ENCODE data around the gene SLC9C1. TPM values are rescaled to one million over a fixed set of nuclear protein-coding genes. Genes with fewer than 3 reads are reported as not detected.

Gene SLC9C1
- total RNA-seq, 1 experiment from 2014 or later: 0.50 TPM

GRCh38 chr3:112231727-112232126 is 62.3 kb downstream of the SLC9C1 start:
- DNase-seq: no peak

More at GRCh38 chr3:112231727-112232126, 62.3 kb downstream of the SLC9C1 start:
- H4K91ac ChIP-seq (ENCODE audit: insufficient read length, low read depth, low read length): no peak overlapping the region
- H3K9me3 ChIP-seq (ENCODE audit: control insufficient read depth, low read depth, low read length): no peaks in the 10 kb centered on the region
- H3K56ac ChIP-seq (ENCODE audit: insufficient read length, low read depth, low read length): no peak overlapping the region
- H3K4me2 ChIP-seq (ENCODE audit: insufficient read depth, insufficient read length, low read length): no peak overlapping the region
- H2AK5ac ChIP-seq (ENCODE audit: insufficient read length, low read length): no peak overlapping the region
- no peak overlapping the region for H3K9ac ChIP-seq (ENCODE audit: extremely low read depth, insufficient read length, low read length)
- no peaks in the 10 kb centered on the region for H3K4me1 ChIP-seq (ENCODE audit: insufficient read depth, low read length)
- no peaks in the 10 kb centered on the region for H3K79me1 ChIP-seq (ENCODE audit: insufficient read depth, low read depth, low read length, poor library complexity, severe bottlenecking)
- H2BK5ac ChIP-seq (ENCODE audit: insufficient read length, low read length): no peak overlapping the region
- no peak overlapping the region for H2BK20ac ChIP-seq (ENCODE audit: low read depth, low read length, poor library complexity, severe bottlenecking)
- H3K4me1 Mint-ChIP-seq: peaks cover 2 to 14% of the 10 kb centered on the region in 2 experiments; a peak in 3 of 4 replicates
- H3K27me3 ChIP-seq (ENCODE audit: insufficient read depth, low read length): no peaks in the 10 kb centered on the region
- H3K4ac ChIP-seq (ENCODE audit: low read depth, low read length): no peak overlapping the region
- H3K4me3 Mint-ChIP-seq: no peak overlapping the region
- H3K27me3 Mint-ChIP-seq (ENCODE audit: low read depth): peaks cover 1% of the 10 kb centered on the region; the same call in 1 of the 2 replicates
- WGBS (ENCODE audit: extremely low coverage, insufficient read length, low lambda C conversion rate): no CpG with 5 or more reads among the region's 3 CpGs
- peaks cover 4 to 7% of the 10 kb centered on the region in 2 experiments; a peak in 4 of 5 replicates for H3K9me3 Mint-ChIP-seq
- H2BK15ac ChIP-seq (ENCODE audit: low read depth, low read length): no peak overlapping the region
- H2BK12ac ChIP-seq (ENCODE audit: insufficient read length, low read depth, low read length): no peak overlapping the region
- no peaks in the 10 kb centered on the region for H3K79me2 ChIP-seq (ENCODE audit: insufficient read depth, low read length)
- H3K27ac ChIP-seq (ENCODE audit: insufficient read length, low read depth, low read length): no peak overlapping the region
- H2BK120ac ChIP-seq (ENCODE audit: low read depth, low read length, poor library complexity, severe bottlenecking): no peak overlapping the region
- no peak overlapping the region for H3K18ac ChIP-seq (ENCODE audit: insufficient read length, low read depth, low read length)
- H3K27ac Mint-ChIP-seq: no peak overlapping the region
- H4K8ac ChIP-seq (replicated peaks; ENCODE audit: insufficient read length, low read depth, low read length): no peak overlapping the region
- no peaks in the 10 kb centered on the region for H4K20me1 ChIP-seq (ENCODE audit: control insufficient read depth, insufficient read depth, insufficient read length)
- TF ChIP-seq, protein P1, sequence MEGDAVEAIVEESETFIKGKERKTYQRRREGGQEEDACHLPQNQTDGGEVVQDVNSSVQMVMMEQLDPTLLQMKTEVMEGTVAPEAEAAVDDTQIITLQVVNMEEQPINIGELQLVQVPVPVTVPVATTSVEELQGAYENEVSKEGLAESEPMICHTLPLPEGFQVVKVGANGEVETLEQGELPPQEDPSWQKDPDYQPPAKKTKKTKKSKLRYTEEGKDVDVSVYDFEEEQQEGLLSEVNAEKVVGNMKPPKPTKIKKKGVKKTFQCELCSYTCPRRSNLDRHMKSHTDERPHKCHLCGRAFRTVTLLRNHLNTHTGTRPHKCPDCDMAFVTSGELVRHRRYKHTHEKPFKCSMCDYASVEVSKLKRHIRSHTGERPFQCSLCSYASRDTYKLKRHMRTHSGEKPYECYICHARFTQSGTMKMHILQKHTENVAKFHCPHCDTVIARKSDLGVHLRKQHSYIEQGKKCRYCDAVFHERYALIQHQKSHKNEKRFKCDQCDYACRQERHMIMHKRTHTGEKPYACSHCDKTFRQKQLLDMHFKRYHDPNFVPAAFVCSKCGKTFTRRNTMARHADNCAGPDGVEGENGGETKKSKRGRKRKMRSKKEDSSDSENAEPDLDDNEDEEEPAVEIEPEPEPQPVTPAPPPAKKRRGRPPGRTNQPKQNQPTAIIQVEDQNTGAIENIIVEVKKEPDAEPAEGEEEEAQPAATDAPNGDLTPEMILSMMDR (conservative IDR thresholded peaks at IDR 0.05): no peak
- H4K5ac ChIP-seq (ENCODE audit: insufficient read length, low read depth, low read length): no peak overlapping the region
- H3K36me3 Mint-ChIP-seq (ENCODE audit: insufficient read depth in 1 of 3, low read depth in 3 of 3): peaks cover 0 to 3% (median 0%) of the 10 kb centered on the region in 3 experiments; a peak in 2 of 7 replicates
- H2AFZ ChIP-seq (ENCODE audit: low read length): no peak overlapping the region
- H3K14ac ChIP-seq (ENCODE audit: insufficient read depth, low read length): no peak overlapping the region
- no peak overlapping the region for H3T11ph ChIP-seq (ENCODE audit: low read length)
- H3K23ac ChIP-seq (ENCODE audit: insufficient read length, low read depth, low read length): no peak overlapping the region
- no peaks in the 10 kb centered on the region for H3K23me2 ChIP-seq (ENCODE audit: insufficient read length, low read depth, low read length, poor library complexity, severe bottlenecking)
